Measurements from ENCODE around the gene FGFBP3.

GRCh38 chr10:91935886-91936285 is 26.6 kb upstream of the FGFBP3 start:
- TF ChIP-seq CTCF (IDR thresholded peaks at IDR 0.05) (no peak), POLR2A (IDR thresholded peaks at IDR 0.05; ENCODE audit: low read length) (no peak), USF2 (IDR thresholded peaks at IDR 0.05) (no peak), KDM1A (IDR thresholded peaks at IDR 0.05; ENCODE audit: low read depth) (no peak), HDAC2 (IDR thresholded peaks at IDR 0.05) (no peak), CHD4 (IDR thresholded peaks at IDR 0.05; ENCODE audit: borderline replicate concordance) (no peak), CEBPB (IDR thresholded peaks at IDR 0.05) (no peak), EP300 (IDR thresholded peaks at IDR 0.05) (no peak), MAX (IDR thresholded peaks at IDR 0.05) (no peak), ZFP36 (IDR thresholded peaks at IDR 0.05; ENCODE audit: borderline replicate concordance, partially characterized antibody) (no peak)

Measured in A549 (cell line).